Keratinocyte (primary cell): ENCODE results near the gene SCGB1D1.
"Not testable (repeated sequence)": the region's sequence is repeated elsewhere in the genome, so short reads cannot be mapped to it uniquely, and the experiment has no call there.

Experiments
- CTCF ChIP-seq, 3 experiments: IDR thresholded peaks in 1 of 3; conservative IDR thresholded peaks in 1 of 3; optimal IDR thresholded peaks in 1 of 3; 2 replicates in 2 of 3; 3 replicates in 1 of 3; pipeline versions ENCODE3 to v1.5.1; 2011; ENCODE audit warnings: low read length in 3 of 3, mild to moderate bottlenecking in 3 of 3, moderate library complexity in 2 of 3, control low read depth in 1 of 3, inconsistent platforms in 1 of 3; ENCODE audit not compliant: insufficient read depth in 2 of 3; ENCODE audit errors: extremely low read depth in 1 of 3
- EZH2 ChIP-seq: IDR thresholded peaks from one replicate; pipeline ENCODE4 v1.6.1; 2012; ENCODE audit warnings: inconsistent platforms, mild to moderate bottlenecking, low read length, moderate library complexity

- TF ChIP-seq CTCF (optimal IDR thresholded peaks at IDR 0.05 in 1 of 3, IDR thresholded peaks at IDR 0.05 in 1 of 3, conservative IDR thresholded peaks at IDR 0.05 in 1 of 3; ENCODE audit: extremely low read depth in 1 of 3, insufficient read depth in 2 of 3, low read length in 3 of 3); EZH2: not testable (repeated sequence)
Measured at GRCh38 chr11:62197400-62197799, 7.4 kb downstream of the SCGB1D1 start.
